ENCODE measurements around the gene GMPPA.

The GMPPA gene

GRCh38 chr2:219468410-219469185, 30.1 kb upstream of the GMPPA start:
- no peak for DNase-seq (ENCODE audit: low read depth in 2 of 2)

DNA sequence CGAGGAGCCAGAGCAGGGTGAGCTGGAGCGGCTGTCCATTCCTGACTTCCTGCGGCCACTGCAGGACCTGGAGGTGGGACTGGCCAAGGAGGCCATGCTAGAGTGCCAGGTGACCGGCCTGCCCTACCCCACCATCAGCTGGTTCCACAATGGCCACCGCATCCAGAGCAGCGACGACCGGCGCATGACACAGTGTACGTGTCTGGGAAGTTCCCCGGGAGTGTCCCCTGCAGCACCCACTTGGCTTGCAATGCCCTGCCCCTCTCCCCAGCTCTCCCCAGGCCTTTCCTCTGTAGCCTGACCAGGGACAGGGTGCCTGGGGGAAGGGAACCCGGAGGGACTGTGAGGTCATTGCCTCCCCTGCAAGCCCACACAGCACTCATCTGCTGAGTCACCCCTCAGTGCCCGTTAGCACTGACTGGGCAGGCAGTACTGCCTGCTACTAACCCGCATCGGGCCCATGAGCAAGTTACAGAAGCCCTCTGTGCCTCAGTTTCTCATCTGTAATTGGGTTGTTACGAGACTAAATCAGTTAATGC, 29.4 kb upstream of the GMPPA start:
- DNase-seq (ENCODE audit: low read depth in 2 of 2), result no peak

DNA sequence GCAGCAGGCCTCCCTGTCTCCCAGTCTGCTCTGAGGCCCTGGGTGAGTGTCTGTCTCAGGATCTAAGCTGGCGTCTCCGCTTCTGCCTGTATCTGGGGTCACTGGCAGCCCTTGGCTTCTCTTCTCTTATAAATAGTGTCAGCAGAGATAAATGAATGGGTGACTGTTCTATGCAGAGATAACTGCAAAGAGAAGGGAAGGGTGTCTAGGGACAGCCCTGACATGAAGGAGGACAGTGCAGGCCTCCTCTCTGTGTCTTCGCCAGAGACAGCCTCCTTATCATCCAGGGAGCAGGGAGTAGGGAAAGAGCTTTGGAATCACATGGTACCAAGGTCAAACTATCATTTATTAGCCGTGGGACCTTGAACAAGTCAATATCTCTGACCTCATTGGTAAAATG, 28.3 kb upstream of the GMPPA start:
- DNase-seq (ENCODE audit: low read depth in 2 of 2), result no peak

GRCh38 chr2:219471476-219472371, 27.0 kb upstream of the GMPPA start:
- DNase-seq (ENCODE audit: low read depth in 2 of 2), result no peak

GRCh38 chr2:219472629-219473187, 26.0 kb upstream of the GMPPA start:
- no peak for DNase-seq (ENCODE audit: low read depth in 2 of 2)

DNA sequence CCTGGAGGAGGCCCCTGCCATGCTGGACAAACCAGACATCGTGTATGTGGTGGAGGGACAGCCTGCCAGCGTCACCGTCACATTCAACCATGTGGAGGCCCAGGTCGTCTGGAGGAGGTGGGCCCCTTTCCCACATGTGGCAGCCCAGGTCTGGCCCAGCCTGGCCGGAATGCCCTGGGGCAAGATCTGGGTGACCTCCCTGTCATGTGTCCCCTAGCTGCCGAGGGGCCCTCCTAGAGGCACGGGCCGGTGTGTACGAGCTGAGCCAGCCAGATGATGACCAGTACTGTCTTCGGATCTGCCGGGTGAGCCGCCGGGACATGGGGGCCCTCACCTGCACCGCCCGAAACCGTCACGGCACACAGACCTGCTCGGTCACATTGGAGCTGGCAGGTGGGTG, 25.2 kb upstream of the GMPPA start:
- DNase-seq (ENCODE audit: low read depth in 2 of 2), result no peak

GRCh38 chr2:219474285-219475060, 24.2 kb upstream of the GMPPA start:
- DNase-seq (ENCODE audit: low read depth in 2 of 2), result no peak

GRCh38 chr2:219475278-219475677, 23.4 kb upstream of the GMPPA start:
- DNase-seq (ENCODE audit: low read depth in 2 of 2), result no peak

DNA sequence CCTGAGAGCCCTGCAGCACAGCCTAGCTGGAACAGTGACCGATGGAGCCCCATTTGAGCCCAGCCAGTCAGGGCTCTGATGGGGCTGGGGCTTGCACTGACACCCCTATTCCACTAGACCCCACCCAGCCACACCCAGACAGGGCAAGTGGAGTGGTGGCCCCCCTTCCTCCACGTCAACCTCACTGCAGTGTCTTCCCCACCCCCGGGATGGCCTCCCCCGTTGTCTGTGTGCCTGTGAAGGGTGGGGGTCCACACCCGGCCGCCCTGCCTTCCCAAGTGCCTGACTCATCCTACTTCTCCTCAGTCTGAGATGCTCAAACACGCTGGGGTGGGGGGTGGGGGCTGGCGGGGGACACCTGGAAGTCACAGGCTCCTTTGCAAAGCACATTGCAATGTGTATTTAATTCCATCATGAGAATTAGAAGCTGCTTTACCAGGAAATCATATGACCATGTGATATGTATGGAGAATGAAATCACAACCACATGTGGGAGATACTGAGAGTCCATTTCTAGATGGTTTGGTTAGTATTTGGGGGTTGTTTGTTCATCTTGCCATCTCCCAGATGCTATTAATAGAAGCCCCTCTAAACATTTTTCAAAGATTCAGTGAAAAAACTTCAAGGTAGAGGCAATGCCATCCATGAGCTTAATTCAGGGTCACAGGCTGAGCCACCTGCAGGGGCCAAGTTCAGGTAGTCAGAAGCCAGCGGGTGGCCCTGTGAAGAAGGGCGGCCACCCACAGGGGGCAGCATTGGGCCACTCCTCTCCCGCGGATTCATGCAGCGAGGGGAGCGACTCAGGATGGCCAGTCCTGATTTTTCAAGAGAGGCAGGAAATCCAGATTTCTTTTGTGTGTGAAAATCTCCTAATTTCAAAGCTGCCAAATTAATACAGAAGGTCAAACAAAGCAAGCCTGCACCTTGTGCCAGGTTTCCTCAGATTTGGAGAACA, 22.7 kb upstream of the GMPPA start:
- DNase-seq (ENCODE audit: low read depth in 2 of 2), result peak; percentile 49 to 59

DNA sequence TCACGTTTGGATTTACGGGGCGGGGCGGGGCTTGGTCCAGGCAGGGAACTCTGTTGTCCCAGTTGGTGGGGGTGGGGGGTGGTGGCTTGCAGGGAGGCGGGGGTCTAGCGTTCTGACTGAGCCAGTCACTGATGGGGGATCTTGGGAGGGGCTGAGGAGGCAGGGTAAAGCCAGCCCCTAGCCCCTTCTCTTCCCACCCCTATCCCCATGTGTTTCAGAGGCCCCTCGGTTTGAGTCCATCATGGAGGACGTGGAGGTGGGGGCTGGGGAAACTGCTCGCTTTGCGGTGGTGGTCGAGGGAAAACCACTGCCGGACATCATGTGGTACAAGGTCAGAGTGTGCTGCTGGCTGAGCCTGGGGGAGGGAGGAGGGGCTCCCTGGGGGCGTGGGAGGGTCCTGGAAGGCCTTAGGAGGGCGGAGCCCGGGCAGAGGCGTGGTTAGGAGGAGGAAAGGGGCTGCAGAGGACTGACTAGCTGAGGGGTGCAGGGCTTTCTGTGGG, 22.0 kb upstream of the GMPPA start:
- DNase-seq (ENCODE audit: low read depth in 2 of 2), result no peak

GRCh38 chr2:219477179-219477578, 21.5 kb upstream of the GMPPA start:
- no peak for DNase-seq (ENCODE audit: low read depth in 2 of 2)

DNA sequence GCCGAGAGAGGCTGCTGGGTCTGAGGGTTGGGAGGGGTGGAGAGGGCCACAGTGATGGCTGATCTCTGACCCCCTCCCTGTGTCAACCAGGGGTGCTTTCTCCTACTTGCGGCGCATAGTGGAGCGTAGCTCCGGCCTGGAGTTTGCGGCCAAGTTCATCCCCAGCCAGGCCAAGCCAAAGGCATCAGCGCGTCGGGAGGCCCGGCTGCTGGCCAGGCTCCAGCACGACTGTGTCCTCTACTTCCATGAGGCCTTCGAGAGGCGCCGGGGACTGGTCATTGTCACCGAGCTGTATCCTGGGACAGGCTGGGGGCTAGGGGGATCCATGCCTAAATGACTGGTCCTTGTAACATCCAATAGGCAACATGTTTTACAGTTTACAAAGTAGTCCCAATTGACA, 20.9 kb upstream of the GMPPA start:
- DNase-seq (ENCODE audit: low read depth in 2 of 2), result no peak

DNA sequence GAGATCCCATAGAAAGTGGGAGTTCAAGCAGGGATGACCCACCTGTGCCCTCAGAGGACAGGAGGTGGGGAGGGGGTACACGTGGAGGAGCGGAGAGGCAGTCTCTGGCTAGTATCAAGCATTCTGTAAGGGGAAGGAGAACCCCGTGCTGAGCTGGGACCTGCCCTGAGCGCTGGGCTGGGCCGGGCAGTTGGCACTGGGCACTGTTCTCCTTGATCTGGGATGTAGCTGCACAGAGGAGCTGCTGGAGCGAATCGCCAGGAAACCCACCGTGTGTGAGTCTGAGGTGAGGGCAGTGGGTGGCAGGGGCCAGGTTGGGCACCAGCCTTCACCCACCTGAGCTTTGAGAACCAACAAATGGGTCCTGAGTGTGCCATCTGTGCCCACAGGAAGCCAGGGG, 19.8 kb upstream of the GMPPA start:
- DNase-seq (ENCODE audit: low read depth in 2 of 2), result no peak

GRCh38 chr2:219480004-219480403, 18.7 kb upstream of the GMPPA start:
- DNase-seq (ENCODE audit: low read depth in 2 of 2), result no peak

GRCh38 chr2:219482674-219483405, 15.9 kb upstream of the GMPPA start:
- DNase-seq (ENCODE audit: low read depth in 2 of 2), result no peak

- DNase-seq (ENCODE audit: low read depth in 2 of 2), result no peak
Measured at GRCh38 chr2:219483451-219484342, 15.0 kb upstream of the GMPPA start.

DNA sequence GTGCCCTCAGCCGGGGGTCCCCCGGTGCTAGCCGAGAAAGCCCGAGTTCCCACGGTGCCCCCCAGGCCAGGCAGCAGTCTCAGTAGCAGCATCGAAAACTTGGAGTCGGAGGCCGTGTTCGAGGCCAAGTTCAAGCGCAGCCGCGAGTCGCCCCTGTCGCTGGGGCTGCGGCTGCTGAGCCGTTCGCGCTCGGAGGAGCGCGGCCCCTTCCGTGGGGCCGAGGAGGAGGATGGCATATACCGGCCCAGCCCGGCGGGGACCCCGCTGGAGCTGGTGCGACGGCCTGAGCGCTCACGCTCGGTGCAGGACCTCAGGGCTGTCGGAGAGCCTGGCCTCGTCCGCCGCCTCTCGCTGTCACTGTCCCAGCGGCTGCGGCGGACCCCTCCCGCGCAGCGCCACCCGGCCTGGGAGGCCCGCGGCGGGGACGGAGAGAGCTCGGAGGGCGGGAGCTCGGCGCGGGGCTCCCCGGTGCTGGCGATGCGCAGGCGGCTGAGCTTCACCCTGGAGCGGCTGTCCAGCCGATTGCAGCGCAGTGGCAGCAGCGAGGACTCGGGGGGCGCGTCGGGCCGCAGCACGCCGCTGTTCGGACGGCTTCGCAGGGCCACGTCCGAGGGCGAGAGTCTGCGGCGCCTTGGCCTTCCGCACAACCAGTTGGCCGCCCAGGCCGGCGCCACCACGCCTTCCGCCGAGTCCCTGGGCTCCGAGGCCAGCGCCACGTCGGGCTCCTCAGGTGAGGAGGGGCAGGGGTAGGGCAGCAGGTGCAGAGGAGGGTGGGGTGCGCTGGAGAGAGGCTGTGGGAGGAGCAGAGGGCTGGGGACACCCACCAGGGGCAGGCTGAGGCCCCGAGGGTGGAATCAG, 14.1 kb upstream of the GMPPA start:
- DNase-seq (ENCODE audit: low read depth in 2 of 2), result no peak

- DNase-seq (ENCODE audit: low read depth in 2 of 2), result no peak
Measured at GRCh38 chr2:219485201-219485580, 13.5 kb upstream of the GMPPA start.
